ENCODE measurements around the gene GDE1.

GDE1 gene

GRCh38 chr16:19540241-19540970 lies 18.5 kb upstream of the GDE1 start:
- no peak for TF ChIP-seq CTCF (IDR thresholded peaks at IDR 0.05)
- DNase-seq (ENCODE audit: low spot score): no peak
- Histone ChIP-seq H3K4me3 (no peak overlapping the region), H3K27ac (no peak overlapping the region)

GRCh38 chr16:19532601-19533000 lies 10.7 kb upstream of the GDE1 start:
- no peak overlapping the region for H3K27ac ChIP-seq
- no peak for TF ChIP-seq CTCF (IDR thresholded peaks at IDR 0.05)
- DNase-seq (ENCODE audit: low spot score): no peak

GRCh38 chr16:19528666-19529065 lies 6.8 kb upstream of the GDE1 start:
- no peak for TF ChIP-seq CTCF (IDR thresholded peaks at IDR 0.05)
- H3K27ac ChIP-seq: no peak overlapping the region
- no peak for DNase-seq (ENCODE audit: low spot score)
- no peak overlapping the region for H3K4me3 ChIP-seq

More at GRCh38 chr16:19532601-19533000, 10.7 kb upstream of the GDE1 start:
- no peak overlapping the region for H3K4me3 ChIP-seq

GRCh38 chr16:19527161-19527560 lies 5.3 kb upstream of the GDE1 start:
- Histone ChIP-seq H3K4me3 (no peak overlapping the region), H3K27ac (no peak overlapping the region)
- no peak for DNase-seq (ENCODE audit: low spot score)
- no peak for TF ChIP-seq CTCF (IDR thresholded peaks at IDR 0.05)

GRCh38 chr16:19525385-19525723 lies 3.5 kb upstream of the GDE1 start:
- Histone ChIP-seq H3K27ac (no peak overlapping the region), H3K4me3 (peak overlapping the region; percentile 97)
- TF ChIP-seq CTCF (IDR thresholded peaks at IDR 0.05): no peak
- DNase-seq (ENCODE audit: low spot score): no peak

- no peak for TF ChIP-seq CTCF (IDR thresholded peaks at IDR 0.05)
- H3K27ac ChIP-seq: peak overlapping the region; percentile 47 to 75
- no peak for DNase-seq (ENCODE audit: low spot score)
- peak overlapping the region; percentile 97 for H3K4me3 ChIP-seq
Measured at GRCh38 chr16:19524616-19525384, 2.9 kb upstream of the GDE1 start.

- TF ChIP-seq CTCF (IDR thresholded peaks at IDR 0.05): no peak
Measured at GRCh38 chr16:19524356-19524615, 2.4 kb upstream of the GDE1 start.

More at GRCh38 chr16:19524356-19524615, 2.4 kb upstream of the GDE1 start:
- DNase-seq (ENCODE audit: low spot score): no peak
- Histone ChIP-seq H3K27ac (peak overlapping the region; percentile 47 to 75), H3K4me3 (peak overlapping the region; percentile 97)

Data from coronary artery (tissue), 2 donors.